ENCODE results near the gene CCDC13.
"Not testable (repeated sequence)": the region's sequence is repeated elsewhere in the genome, so short reads cannot be mapped to it uniquely, and the experiment has no call there.

Gene CCDC13, protein sequence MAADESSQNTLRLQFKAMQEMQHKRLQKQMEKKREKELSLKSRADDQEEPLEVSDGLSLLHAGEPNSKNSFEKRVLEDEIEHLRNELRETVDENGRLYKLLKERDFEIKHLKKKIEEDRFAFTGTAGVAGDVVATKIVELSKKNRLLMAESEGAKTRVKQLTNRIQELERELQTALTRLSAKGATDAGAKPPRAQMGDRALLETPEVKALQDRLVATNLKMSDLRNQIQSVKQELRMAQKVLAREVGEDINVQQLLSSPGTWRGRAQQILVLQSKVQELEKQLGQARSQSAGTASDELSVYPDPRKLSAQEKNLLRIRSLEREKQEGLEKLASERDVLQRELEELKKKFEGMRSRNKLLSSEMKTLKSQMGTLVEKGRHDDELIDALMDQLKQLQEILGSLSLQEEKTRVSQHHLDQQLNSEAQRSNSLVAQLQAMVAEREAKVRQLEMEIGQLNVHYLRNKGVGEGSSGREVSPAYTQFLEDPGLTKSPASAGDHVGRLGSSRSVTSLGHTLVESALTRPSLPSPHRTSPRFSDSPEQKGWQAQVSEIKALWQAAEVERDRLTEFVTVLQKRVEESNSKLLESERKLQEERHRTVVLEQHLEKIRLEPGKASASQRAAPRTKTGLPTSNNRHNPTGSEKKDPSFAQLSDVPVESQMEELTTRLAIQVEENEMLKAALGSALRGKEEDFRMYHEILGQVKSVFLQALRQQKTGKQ

GRCh38 chr3:42772670-42773408, at the start of gene CCDC13:
TSS of gene CCDC13 (minus strand) at chr3:42773253. CDS start at chr3:42758345, 14,908 bp downstream.
- DNase-seq: peak; percentile 90 to 93

GRCh38 chr3:42822828-42823227, 49.8 kb upstream of the CCDC13 start:
- DNase-seq: no peak

DNA sequence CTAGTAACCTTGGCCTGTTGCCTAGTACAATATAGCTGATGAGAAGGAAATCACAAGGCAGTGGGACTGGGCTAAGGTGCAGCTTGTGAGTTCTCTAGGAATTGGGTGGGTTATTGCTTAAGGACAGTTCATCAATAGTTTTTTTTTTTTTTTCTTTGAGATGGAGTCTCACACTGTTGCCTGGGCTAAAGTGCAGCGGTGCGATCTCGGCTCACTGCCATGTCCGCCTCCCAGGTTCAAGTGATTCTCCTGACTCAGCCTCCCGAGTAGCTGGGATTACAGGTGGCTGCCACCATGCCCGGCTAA, 47.6 kb upstream of the CCDC13 start:
- no peak for DNase-seq

DNA sequence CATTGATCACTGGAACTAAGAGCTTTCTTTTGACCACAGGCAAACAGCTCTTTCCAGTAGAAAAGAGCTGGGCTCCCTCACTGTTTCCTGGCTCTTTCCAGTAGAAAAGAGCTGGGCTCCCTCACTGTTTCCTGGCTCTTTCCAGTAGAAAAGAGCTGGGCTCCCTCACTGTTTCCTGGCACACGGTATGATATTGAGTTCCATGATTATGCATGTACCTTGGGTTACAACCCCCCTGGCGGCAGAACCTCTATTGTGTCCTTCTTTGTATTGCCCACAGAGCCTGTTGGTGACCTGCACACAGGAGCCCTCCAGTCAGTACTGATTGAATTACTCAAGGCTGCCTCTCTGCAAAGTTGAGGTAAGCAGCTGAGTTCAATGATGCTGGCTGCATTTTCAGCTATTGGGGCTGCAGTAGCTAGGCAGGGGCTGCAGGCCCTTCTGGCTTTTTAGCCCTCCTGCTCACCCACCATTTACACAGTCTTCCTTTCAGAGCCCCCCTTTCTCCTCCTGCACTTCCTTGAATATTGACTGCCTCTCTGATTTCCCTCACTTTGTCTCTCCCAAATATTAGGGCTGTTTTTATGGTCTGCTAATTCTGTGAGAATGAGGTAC, 46.4 kb upstream of the CCDC13 start:
- no peak for DNase-seq

DNA sequence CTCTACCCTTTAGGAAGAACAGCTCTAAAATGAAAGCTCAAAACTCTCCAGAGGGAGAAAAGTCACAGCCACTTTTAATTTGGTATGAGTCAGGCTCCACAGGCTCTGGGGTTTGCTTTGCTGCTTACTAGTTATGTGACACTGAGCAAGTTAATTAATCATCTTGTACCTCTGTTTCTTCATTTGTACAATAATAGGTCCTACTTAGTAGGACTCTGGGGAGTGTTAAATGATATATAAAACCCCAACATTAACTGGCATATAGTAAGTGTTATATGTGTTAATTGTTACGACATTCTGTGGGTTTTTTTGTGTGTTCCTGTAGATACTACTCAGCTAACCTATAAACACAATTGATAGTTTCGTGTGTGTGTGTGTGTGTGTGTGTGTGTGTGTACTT, 42.8 kb upstream of the CCDC13 start:
- DNase-seq: no peak

GRCh38 chr3:42814914-42815507, 42.0 kb upstream of the CCDC13 start:
- DNase-seq: no peak

GRCh38 chr3:42814246-42814645, 41.2 kb upstream of the CCDC13 start:
- DNase-seq: no peak

- not testable (repeated sequence) for DNase-seq
Observed at GRCh38 chr3:42811118-42811883, 38.2 kb upstream of the CCDC13 start.

DNA sequence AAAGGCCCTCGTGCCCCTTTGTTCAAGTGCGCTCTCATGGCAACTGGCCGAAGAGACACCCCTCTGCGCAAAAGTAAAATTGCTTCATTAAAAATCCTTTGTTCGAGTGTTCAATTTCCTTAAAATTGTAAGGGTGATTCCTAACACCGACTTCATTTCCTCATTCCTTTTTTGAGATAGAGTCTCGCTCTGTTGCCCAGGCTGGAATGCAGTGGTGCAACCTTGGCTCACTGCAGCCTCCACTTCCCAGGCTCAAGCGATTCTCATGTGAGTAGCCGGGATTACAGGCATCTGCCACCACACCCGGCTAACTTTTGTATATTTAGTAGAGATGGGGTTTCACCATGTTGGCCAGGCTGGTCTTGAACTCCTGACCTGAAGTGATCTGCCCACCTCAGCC, 37.7 kb upstream of the CCDC13 start:
- not testable (repeated sequence) for DNase-seq

GRCh38 chr3:42809202-42809601, 36.1 kb upstream of the CCDC13 start, which contains the start of gene ACKR2:
TSS of gene ACKR2 (plus strand) at chr3:42809445. CDS start at chr3:42864503, 55,058 bp downstream.
- DNase-seq: no peak

DNA sequence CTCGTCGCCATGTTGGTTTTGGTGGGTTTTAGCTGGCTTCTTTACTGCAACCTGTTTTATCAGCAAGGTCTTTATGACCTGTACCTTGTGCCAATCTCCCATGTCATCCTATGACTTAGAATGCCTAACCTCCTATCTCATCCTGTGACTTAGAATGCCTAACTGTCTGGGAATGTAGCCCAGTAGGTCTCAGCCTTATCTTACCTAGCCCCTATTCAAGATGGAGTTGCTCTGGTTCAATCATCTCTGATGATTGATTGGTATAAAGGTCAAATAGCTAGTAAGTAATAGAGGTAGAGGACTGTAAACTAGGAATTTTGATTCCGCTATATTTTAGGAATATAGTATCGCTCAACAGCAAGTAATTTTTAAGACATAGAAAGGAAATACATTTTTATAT, 34.9 kb upstream of the CCDC13 start:
- no peak for DNase-seq

DNA sequence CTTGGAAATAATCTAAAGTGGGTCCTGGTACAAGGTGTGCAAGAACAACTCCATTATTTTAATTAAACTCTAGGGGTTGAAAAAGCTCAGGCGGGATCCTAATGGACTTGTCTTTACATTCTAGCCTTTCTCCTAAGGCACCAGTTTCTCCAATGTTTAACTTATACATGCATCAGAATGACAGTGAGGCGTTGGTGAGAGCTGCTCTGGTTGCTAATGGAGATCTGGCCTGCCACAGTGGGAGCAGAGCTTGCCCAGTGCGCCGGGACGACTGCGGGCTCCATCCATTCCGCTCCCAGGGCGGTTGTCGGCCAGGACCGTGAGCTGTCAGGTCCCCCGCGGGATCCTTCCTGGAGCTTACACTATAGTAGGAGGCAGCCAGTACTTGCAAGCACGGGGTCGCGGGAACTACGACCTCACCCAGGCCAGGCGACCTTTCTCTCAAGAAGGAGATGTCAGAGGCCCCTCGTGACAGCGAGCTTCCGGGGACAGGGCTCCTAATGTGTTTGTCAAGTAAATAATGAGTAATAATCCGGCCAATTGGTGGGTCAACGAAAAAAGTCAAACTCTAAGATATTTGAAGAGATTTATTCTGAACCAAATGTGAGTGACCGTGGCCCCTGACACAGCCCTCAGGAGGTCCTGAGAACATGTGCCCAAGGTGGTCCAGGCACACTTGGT, 32.2 kb upstream of the CCDC13 start:
- DNase-seq: no peak

DNA sequence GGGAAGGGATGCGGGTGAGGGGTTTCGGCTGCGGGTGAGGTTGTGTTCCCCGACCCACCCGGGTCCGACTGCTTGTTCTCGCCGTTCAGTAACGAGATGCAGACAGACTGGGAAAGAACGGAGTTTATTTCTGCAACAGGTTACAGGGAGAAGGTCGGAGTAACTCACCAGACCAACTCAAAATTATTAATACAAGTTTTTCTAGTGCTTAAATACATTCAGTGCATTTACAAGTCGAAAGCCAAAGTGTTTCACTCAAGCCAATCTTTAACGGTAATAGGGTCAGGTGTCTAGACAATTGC, 31.7 kb upstream of the CCDC13 start:
- no peak for DNase-seq

- peak; percentile 94 for DNase-seq
Observed at GRCh38 chr3:42804106-42804830, 31.2 kb upstream of the CCDC13 start, which contains the start of gene HIGD1A. TSS of gene HIGD1A (minus strand) at chr3:42804490. CDS start at chr3:42794253, 10,237 bp downstream.

GRCh38 chr3:42803414-42804105, 30.5 kb upstream of the CCDC13 start:
- DNase-seq: peak; percentile 2 to 26

DNA sequence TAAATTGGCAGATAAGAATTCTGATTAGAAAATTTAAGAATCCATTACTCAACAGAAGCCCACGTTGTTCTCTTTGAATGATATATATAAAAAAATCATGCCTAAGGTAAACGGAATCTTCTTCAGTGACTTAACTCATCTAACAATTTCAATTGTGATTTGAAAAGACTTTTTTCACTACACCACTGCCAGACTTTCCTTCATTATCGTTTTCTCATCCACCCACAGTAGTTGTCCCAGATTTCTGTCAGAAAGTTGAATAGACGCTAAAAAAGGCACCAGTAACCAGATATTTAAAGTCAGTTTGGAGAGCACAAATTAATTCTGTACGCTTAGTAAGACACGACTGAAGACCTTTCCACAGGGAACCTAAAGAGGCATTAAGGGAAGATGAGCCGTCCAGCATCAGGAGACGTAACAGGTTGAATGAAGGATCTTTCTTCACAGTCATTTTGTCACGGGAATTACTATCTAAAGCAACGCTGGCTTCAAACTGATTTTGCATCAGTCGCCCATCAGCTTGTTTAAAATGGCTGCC, 29.9 kb upstream of the CCDC13 start:
- no peak for DNase-seq

DNA sequence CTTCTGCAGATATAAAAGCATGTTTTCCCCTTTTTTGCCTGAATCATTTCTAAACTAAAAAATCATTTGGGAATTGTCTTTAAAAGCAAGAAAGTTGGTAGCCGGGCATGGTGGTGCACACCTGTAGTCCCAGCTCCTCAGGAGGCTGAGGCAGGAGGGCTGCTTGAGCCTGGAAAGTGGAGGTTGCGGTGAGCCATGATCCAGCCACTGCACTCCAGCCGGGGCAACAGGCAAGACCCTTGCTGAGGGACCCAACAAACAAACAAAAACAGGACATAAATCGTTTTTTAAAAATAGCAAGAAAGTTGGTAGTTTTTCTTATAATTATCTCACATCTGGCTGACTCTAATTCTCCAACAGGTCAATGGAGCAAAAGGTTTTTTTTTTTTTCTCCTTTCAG, 28.7 kb upstream of the CCDC13 start:
- DNase-seq: no peak

DNA sequence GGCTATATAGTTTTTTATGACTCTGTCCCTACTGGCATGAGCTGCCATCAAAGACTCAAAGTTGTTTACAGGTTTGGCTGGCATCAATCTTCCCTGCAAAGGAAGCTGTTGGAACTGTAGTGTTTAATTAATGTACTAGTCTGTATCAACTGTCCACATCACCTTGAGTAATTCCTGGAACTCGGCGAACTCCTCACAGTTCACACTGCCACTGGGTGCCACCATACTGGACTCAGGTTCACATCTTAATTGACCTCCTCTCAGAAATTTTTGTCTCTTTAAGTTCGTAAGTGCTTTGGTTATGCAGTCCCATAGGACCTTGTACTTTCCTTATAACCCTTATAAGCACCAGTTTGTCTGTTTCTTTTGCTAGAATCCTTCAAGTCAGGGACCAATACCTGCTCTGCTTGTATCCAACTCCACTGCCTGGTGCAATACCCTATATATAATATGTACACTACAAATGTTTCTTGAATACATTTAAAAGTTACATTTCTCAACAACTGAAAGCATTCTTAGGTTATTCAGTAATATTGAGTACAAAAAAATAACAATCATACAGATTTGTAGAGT, 28.1 kb upstream of the CCDC13 start:
- DNase-seq: no peak

GRCh38 chr3:42800251-42800650, 27.2 kb upstream of the CCDC13 start:
- no peak for DNase-seq
